IPS-15b (cell line): ENCODE data around the gene ZNF407.

Experiments
- H3K27me3 ChIP-seq: one replicate; pipeline ENCODE4 v1.6.1; 2013; ENCODE audit warnings: low read length; ENCODE audit not compliant: control insufficient read depth, insufficient read depth
- H3K36me3 ChIP-seq: one replicate; pipeline ENCODE4 v1.6.1; 2013; ENCODE audit warnings: low read length; ENCODE audit not compliant: control insufficient read depth, insufficient read depth
- H3K4me1 ChIP-seq: one replicate; pipeline ENCODE4 v1.6.1; 2013; ENCODE audit warnings: mild to moderate bottlenecking, low read length; ENCODE audit not compliant: control insufficient read depth, insufficient read depth
- H3K4me3 ChIP-seq: one replicate; pipeline ENCODE4 v1.5.1; 2013; ENCODE audit warnings: low read depth, low read length
- H3K9ac ChIP-seq: one replicate; pipeline ENCODE4 v1.6.1; 2013; ENCODE audit warnings: low read depth, mild to moderate bottlenecking, low read length
- H3K9me3 ChIP-seq: one replicate; pipeline ENCODE4 v1.6.1; 2013; ENCODE audit warnings: mild to moderate bottlenecking, low read length; ENCODE audit not compliant: control insufficient read depth, insufficient read depth

Gene ZNF407

DNA sequence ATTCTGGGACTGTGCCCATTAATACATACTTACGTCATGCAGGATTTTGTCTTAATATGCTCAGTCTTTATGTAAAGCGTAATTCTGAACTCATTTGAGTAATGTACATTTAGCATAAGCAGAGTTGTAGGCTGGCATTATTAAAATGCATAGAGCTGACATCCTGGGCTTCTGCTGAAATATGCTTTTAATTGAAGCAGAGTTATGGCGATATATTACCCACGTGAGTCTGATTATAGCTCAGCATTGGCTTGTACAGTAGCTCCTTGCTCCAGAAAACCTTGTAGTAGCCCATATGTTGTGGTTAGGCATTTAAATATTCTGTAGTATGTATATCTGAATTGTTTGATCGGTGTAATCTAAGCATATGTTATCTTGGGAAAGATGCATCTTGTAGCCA, 377.3 kb downstream of the ZNF407 start:
- Histone ChIP-seq H3K9ac (no peak overlapping the region), H3K36me3 (no peaks in the 10 kb centered on the region), H3K9me3 (no peaks in the 10 kb centered on the region), H3K27me3 (no peaks in the 10 kb centered on the region), H3K4me3 (no peak overlapping the region), H3K4me1 (no peaks in the 10 kb centered on the region)

DNA sequence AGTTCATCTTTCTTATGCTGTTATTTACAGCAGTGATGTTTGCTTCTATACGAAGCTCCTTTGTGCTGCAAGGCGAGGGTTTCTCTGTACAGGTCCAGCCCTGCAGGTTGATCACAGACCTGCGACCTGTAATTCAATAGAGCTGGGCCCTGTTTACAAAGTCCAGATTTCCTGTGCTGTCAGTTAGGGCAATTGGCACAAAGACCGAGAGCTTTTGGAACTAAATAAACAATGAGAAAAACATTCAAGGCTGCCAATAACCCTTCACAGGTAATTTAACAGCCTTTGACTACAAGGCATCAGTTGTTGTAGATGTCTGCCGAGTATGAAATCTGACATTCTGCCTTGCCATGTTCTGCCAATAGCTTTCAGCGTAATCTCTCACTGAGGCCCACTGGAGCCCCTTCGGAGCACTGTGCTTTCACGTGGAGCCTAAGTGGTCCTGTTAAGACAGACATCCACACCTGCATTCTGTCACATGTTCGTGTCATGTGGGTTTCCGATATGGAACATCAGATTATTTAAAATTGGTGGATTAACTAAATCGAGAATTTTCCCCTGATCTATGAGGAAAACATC, 378.8 kb downstream of the ZNF407 start:
- H3K27me3 ChIP-seq: no peaks in the 10 kb centered on the region
- no peaks in the 10 kb centered on the region for H3K36me3 ChIP-seq
- no peak overlapping the region for H3K4me3 ChIP-seq
- H3K9ac ChIP-seq: no peak overlapping the region
- H3K9me3 ChIP-seq: no peaks in the 10 kb centered on the region
- no peaks in the 10 kb centered on the region for H3K4me1 ChIP-seq

DNA sequence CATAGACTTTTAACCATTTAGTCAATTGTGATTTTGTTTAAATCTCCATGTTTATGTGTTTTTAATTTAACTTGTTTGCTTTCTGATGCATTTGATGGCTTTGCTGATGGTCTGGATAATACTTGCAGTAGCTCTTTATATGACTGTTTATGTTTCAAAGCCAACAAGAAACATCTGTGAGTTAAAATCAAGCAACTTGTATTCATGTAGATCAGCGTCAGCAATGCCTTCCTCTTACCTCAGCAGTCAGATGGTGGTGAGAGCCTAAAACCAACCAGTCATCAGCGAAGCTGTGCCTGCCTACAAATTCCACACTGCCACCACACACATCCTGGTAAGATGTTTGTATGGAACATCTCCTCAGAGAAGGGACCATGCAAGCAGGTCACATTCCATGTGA, 379.4 kb downstream of the ZNF407 start:
- H3K27me3 ChIP-seq: no peaks in the 10 kb centered on the region
- H3K9me3 ChIP-seq: no peaks in the 10 kb centered on the region
- H3K36me3 ChIP-seq: no peaks in the 10 kb centered on the region
- no peak overlapping the region for H3K9ac ChIP-seq
- no peaks in the 10 kb centered on the region for H3K4me1 ChIP-seq
- no peak overlapping the region for H3K4me3 ChIP-seq

DNA sequence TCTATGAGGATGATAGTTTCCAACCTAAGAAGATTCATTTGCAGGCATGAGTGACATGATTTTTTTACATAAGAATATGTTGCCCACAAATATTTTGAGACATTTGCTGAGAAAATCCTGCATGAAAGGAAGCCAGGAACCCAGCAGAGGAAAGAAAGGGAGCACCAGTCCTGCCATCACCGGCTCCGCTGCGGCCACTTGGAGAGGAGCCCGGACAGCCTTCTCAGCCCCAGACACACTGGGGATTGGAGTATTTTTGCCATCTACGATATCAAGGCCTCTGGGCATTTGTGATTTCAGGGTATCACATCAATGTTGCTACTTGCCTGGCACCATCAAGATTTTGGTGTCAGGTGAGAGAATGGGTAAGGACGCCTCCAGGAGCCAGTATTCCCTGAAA, 383.0 kb downstream of the ZNF407 start:
- Histone ChIP-seq H3K4me1 (no peaks in the 10 kb centered on the region), H3K27me3 (no peaks in the 10 kb centered on the region), H3K9ac (no peak overlapping the region), H3K36me3 (no peaks in the 10 kb centered on the region), H3K4me3 (no peak overlapping the region), H3K9me3 (no peaks in the 10 kb centered on the region)

DNA sequence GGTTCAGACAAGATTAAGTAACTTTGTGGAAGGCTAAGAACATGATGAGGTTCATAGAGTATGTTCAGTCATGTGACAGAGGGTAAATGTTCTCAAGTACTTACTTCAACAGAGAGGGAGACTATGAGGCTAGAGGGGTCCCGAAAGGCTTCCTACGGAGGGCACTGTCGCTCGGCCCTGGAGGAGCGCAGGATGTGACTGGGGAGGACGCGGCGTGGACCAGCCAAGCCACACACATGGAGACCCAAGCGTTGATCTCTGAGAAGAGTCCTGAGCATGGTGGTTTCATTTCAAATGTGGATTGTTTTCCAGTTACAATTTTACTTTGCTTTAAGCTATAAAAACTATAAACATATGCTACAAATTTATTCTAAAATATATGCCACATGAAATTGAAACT, 383.8 kb downstream of the ZNF407 start:
- no peak overlapping the region for H3K4me3 ChIP-seq
- H3K27me3 ChIP-seq: no peaks in the 10 kb centered on the region
- no peak overlapping the region for H3K9ac ChIP-seq
- no peaks in the 10 kb centered on the region for H3K4me1 ChIP-seq
- H3K36me3 ChIP-seq: no peaks in the 10 kb centered on the region
- no peaks in the 10 kb centered on the region for H3K9me3 ChIP-seq

- H3K4me3 ChIP-seq: no peak overlapping the region
- H3K9ac ChIP-seq: no peak overlapping the region
- no peaks in the 10 kb centered on the region for H3K4me1 ChIP-seq
- no peaks in the 10 kb centered on the region for H3K9me3 ChIP-seq
- no peaks in the 10 kb centered on the region for H3K27me3 ChIP-seq
- H3K36me3 ChIP-seq: no peaks in the 10 kb centered on the region
Observed at GRCh38 chr18:74982946-74983635, 385.4 kb downstream of the ZNF407 start.

GRCh38 chr18:74989134-74989533, 391.5 kb downstream of the ZNF407 start:
- no peaks in the 10 kb centered on the region for H3K36me3 ChIP-seq
- no peaks in the 10 kb centered on the region for H3K27me3 ChIP-seq
- no peak overlapping the region for H3K9ac ChIP-seq
- H3K4me1 ChIP-seq: peaks cover 4% of the 10 kb centered on the region
- H3K9me3 ChIP-seq: no peaks in the 10 kb centered on the region
- H3K4me3 ChIP-seq: no peak overlapping the region

GRCh38 chr18:74990563-74991081, 393.0 kb downstream of the ZNF407 start:
- H3K36me3 ChIP-seq: no peaks in the 10 kb centered on the region
- H3K4me3 ChIP-seq: no peak overlapping the region
- no peaks in the 10 kb centered on the region for H3K27me3 ChIP-seq
- no peaks in the 10 kb centered on the region for H3K9me3 ChIP-seq
- peaks cover 6% of the 10 kb centered on the region for H3K4me1 ChIP-seq
- no peak overlapping the region for H3K9ac ChIP-seq

DNA sequence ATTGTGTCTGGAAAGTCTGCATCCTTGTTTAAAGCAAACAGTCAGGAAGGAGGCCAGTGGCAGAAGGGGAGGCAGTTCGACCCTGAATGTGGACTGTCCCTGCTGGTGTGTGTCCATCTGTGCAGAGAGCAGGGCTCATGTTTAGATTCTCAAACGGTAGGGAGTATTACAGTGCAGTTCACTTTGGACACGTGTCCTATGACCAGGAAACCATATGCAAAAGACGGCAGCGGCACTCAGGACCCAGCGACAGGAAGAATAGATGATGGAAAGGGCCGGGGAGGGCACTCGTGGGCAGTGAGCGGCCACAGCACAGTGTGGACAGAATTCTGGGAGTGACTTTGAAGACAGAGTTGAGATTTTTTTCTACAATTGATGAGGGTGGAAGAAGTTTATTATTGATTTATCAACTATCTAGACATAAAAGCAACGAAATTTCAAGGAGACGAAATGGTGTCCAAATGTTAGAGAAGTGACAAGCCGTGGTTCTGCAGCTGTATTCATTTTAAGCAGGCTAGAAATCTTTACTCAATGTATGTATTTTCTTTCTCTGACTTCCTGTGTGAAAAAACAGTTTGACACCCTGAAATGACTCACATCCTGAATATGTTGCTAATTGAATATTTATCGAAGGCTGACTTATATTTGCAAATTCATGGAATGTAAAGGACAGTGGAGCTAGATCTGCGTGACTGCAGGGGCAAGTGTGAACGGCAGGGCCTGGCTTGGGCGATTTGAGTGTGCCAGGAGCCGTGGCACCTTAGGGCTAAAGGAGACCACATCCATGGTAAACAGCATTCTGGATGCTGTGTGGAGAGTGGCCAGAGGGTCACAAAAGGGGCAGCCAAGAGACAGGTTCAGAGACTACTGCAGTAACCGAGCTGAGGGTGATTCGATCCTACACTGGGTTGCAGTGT, 397.1 kb downstream of the ZNF407 start:
- no peak overlapping the region for H3K9ac ChIP-seq
- no peaks in the 10 kb centered on the region for H3K36me3 ChIP-seq
- no peaks in the 10 kb centered on the region for H3K9me3 ChIP-seq
- no peaks in the 10 kb centered on the region for H3K27me3 ChIP-seq
- H3K4me1 ChIP-seq: peaks cover 6% of the 10 kb centered on the region
- no peak overlapping the region for H3K4me3 ChIP-seq

DNA sequence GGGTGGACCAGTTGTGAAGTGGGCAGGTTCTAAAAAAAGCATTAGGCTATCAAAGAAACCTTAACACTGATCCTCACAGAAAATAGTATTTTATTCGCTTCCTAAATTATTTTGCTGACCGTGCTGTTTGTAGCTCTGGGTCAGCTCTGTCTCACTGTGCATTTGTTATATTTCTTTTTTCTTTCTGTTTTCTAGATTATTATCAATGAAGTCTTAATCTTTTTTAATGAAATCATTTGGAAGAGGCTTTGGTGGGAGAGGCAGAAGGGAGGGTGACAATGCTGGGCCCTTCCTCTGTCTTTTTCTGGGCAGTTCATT, 397.7 kb downstream of the ZNF407 start:
- H3K4me1 ChIP-seq: peaks cover 6% of the 10 kb centered on the region
- no peak overlapping the region for H3K4me3 ChIP-seq
- no peaks in the 10 kb centered on the region for H3K36me3 ChIP-seq
- H3K27me3 ChIP-seq: no peaks in the 10 kb centered on the region
- H3K9me3 ChIP-seq: no peaks in the 10 kb centered on the region
- no peak overlapping the region for H3K9ac ChIP-seq

DNA sequence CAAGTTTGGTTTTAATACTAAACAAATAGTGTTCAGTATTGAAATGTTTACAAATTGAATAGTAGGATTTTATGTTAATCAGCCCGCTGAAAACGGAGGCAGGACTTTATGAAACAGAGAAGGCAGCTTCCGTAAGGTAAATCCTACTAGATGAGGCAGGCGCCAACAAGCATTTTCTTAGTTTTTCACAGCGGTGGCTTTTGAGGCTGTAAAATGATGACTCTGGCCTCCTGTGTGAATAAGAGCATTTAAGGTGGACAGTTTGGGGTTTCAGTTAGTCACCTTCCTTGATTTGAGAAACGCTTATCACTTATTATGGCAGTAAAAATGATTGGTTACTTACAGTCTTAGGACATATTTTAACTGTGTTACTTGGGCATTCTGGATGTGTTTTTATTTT, 398.4 kb downstream of the ZNF407 start:
- no peak overlapping the region for H3K9ac ChIP-seq
- H3K36me3 ChIP-seq: no peaks in the 10 kb centered on the region
- no peak overlapping the region for H3K4me3 ChIP-seq
- no peaks in the 10 kb centered on the region for H3K9me3 ChIP-seq
- no peaks in the 10 kb centered on the region for H3K27me3 ChIP-seq
- peaks cover 3% of the 10 kb centered on the region for H3K4me1 ChIP-seq

DNA sequence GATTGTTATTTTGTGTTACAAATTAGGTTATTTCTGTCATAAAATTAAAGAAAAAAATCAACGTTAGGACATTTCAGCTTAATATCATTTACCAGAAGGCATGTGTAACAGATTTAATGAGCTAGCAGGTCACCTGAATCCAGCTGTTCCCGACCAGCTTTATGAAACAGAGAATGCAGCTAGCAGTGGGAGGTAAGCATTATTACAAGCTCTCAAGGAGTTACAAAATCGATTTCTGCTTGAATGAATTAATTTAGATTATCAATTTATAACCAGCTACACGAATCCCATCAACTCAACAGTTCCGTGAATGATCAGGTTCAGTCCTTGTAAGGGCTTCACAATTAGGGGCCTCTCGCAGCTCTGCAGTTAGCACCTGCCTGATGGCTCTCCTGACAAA, 399.3 kb downstream of the ZNF407 start:
- H3K36me3 ChIP-seq: no peaks in the 10 kb centered on the region
- H3K9me3 ChIP-seq: no peaks in the 10 kb centered on the region
- no peak overlapping the region for H3K4me3 ChIP-seq
- no peaks in the 10 kb centered on the region for H3K27me3 ChIP-seq
- H3K4me1 ChIP-seq: peaks cover 3% of the 10 kb centered on the region
- no peak overlapping the region for H3K9ac ChIP-seq
